GM21529 (cell line): Measurements from ENCODE around the gene RALGPS1.
"Not testable (repeated sequence)": the region's sequence is repeated elsewhere in the genome, so short reads cannot be mapped to it uniquely, and the experiment has no call there.

ENCODE experiments used
- ATAC-seq: cut with Tn5 transposase; IDR thresholded peaks from one replicate; pipeline ENCODE4 v1.9.1; 2021; ENCODE audit not compliant: unreplicated experiment

The RALGPS1 gene

GRCh38 chr9:127132921-127133647, 218.5 kb downstream of the RALGPS1 start:
- no peak for ATAC-seq

- ATAC-seq: no peak
Measured at GRCh38 chr9:127133739-127134167, 219.2 kb downstream of the RALGPS1 start.

- ATAC-seq: no peak
Measured at GRCh38 chr9:127135056-127135745, 220.6 kb downstream of the RALGPS1 start.

GRCh38 chr9:127136081-127136879, 221.7 kb downstream of the RALGPS1 start:
- no peak for ATAC-seq

DNA sequence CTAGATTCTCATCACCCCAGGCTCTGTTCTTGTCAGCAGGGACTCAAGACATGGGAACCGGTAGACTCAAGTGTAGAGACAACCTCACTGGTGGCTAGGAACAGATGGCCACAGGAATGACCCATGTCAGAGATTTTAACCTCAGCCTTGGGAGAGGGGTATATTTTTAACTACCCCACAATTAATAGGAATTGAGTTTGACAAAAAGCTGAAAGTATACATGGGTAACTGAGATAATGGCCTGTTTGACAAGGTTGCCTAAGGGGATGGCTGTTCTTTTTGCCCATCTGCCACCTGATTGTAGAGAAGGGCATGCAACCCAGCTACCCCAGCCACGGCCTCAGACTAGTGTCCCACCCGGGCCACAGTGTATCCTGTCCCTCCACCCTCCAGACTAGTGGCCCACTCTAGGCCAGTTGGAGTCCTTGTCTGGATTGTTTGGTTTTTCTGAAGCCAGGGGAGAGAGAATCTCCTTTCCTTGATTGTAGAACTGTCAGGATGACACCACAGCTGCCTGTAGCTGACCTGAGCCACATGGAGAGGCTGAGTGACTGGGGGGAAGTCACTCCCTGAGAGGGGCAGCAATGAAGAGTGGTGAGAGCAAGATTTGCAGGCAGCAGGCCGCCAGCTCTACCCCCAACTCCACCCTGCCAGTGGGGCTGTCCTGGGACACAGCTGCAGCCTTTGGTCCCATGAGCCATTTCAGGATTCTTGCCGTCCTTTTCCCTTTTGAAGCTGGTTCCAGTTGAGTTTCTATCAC, 222.5 kb downstream of the RALGPS1 start:
- ATAC-seq: no peak

- ATAC-seq: no peak
Measured at GRCh38 chr9:127137640-127138360, 223.2 kb downstream of the RALGPS1 start.

DNA sequence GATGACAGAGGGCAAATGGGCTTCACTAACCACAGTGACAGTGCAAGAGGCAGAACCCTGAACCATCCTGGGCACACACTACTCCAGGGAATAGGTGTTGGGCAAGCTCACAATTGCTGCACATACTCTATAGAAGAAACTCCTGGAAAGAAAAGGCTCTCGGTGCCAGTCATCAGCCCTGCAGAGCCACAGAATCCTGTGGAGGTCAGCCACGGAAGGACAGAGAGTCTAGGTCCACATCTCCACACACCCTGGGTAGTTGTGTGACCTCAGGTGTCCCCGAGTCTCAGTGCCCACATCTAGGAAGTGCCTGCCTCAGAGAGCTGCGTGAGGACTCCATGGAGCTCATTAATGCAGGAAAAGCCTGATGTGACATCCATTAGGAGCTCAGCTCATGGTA, 223.9 kb downstream of the RALGPS1 start:
- ATAC-seq: no peak

- no peak for ATAC-seq
Measured at GRCh38 chr9:127139071-127139731, 224.6 kb downstream of the RALGPS1 start.

GRCh38 chr9:127139775-127140174, 225.2 kb downstream of the RALGPS1 start:
- no peak for ATAC-seq

GRCh38 chr9:127140181-127140580, 225.6 kb downstream of the RALGPS1 start:
- ATAC-seq: no peak

GRCh38 chr9:127140842-127141675, 226.5 kb downstream of the RALGPS1 start:
- ATAC-seq: no peak

DNA sequence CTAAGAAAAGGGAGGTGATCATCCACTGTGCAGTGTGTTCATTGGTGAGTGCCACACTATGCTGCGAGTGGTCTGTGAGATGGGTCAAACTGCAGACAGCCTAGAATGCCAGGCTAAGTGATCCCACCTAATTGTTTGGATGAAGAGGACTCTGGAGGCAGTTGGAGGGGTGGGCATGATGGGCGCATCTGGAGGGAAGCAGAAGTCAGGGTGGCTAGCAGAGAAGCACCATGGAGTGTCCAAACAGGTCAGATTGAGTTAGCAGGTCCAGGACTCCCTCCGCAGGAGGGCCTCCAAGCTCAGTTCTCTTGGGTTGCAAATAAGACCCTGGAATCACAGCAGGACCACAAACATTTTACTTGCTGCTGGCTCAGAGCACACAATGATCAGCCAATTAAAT, 227.7 kb downstream of the RALGPS1 start:
- no peak for ATAC-seq

- no peak for ATAC-seq
Measured at GRCh38 chr9:127142931-127143464, 228.4 kb downstream of the RALGPS1 start.

DNA sequence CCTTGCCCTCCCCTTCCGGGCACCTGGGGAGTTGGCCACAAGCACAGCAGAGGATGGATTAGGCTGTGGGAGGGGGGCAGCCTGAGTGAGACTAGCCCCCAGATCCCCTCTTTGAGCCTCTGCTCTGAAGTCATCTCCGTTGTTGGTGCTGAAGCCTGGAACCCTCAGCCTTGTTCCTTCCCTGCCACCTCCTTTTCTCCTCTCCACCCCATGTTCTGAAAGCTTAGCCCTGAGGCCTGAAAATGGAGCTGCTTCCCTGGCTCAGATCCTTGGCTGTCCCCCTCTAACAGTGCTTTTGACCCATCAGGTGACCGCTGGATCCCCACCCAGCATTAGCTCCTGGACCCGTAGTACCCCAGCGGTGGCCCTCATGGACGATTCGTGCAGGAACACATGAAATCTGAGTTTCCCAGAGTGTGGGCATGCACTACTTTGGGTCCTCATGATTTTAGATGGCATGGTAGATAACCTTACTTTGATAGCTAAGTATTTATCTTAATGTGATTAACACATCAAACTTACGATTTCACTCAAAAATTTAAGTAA, 229.4 kb downstream of the RALGPS1 start:
- ATAC-seq: no peak

- no peak for ATAC-seq
Measured at GRCh38 chr9:127144670-127145445, 230.3 kb downstream of the RALGPS1 start.

DNA sequence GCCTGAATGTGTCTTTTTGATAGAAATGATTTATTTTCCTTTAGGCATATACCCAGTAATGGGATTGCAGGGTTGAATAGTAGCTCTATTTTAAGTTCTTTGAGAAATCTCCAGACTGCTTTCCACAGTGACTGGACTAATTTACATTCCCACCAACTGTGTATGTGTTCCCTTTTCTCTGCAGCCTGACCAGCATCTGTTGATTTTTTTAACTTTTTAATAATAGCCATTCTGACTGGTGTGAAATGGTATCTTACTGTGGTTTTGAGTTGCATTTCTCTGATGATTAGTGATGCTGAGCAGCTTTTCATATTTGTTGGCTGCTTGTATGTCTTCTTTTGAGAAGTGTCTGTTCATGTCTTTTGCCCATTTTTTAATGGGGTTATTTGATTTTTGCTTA, 232.3 kb downstream of the RALGPS1 start:
- ATAC-seq: not testable (repeated sequence)

- no peak for ATAC-seq
Measured at GRCh38 chr9:127147251-127147650, 232.7 kb downstream of the RALGPS1 start.

DNA sequence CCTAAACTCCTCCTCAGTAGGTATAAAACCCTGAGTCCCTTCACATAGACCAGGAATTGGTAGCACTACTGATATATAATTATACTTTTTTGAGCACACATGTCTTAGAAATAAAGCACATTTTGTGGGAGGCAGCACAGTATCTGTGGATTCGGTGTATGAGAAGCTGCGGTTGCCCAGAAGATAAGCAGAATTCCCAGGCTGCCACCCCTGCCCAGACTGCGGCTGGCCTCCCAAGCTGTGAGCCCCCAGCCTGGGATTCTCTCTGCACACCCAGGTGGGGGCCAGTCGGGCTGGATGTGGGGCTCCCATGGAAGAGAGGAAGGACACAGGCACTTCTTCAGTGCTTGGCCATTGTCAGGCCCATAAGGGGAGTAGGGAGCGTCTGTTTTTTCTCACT, 233.4 kb downstream of the RALGPS1 start:
- ATAC-seq: no peak
